Stimulated activated CD4-positive, alpha-beta T cell treated with anti-CD3 and anti-CD28 coated beads, Interleukin-4, amount 100 ng/mL, for 48 hours (primary cell): ENCODE results near the gene TMEM119.
A peak's percentile ranks its signal among the peaks of the same experiment; 100 is the strongest.
"Not testable (repeated sequence)": the region's sequence is repeated elsewhere in the genome, so short reads cannot be mapped to it uniquely, and the experiment has no call there.

ENCODE experiments used
- DNase-seq, 2 donors: peaks; one replicate each; pipeline ENCODE4 v3.0.0-alpha.2; 2020; ENCODE audit warnings: low read depth in 2 of 2

TMEM119 gene

DNA sequence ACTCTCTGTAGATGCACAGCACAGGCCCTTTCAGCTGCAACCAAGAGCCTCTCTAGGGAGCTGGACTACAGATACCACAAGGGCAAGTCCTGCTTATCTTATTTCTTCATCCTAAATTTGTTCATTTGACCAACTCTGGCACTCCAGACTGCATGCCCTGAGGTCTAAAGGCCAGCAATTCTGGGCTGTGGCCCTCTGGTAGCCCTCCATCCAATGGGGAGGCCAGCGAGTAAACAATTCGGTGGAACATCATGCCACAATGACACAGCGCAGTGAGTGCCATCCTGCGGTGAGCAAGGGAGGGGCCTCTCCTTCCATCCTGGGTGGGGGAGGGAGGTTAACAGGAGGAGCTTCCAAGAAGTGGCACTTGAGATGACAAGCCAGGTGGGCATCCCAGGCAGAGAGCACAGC is 36.5 kb upstream of the TMEM119 start:
- peak; percentile 34 to 55 for DNase-seq

DNA sequence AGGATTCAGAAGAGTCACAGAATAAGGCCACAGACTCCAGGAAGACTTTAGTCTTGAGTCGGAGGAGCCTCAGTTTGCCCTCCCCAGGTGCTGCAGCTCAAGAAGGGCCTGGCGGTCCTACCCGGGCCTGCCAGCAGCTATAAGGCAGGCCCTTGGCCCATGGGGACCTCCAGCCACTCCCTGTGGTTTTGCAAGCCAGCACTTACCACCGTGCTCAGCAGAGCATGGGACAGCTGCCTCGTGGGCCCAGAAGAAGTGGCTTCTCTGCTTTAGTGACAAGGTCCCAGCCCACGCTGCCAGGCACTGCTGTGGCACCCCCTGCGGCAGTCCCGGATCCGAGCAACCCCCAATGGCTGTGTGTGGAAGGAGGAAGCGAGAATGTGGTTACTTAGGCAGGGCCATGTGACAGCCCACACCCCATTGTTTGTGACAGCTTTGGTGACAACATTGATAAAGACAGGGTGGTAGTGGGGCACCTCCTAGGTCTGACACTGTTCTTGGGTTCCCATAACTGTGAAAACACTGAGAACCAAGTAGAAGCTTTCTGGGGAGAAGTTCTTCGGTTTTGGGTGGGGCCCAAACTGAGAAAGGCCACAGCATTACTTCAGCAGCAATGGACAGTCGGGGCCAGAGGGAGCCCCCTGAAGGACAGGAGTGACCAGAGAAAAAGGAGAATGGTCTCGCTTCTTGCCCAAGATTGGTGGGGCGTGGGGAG is 35.8 kb upstream of the TMEM119 start, which contains the start of gene SELPLG:
TSS of gene SELPLG (minus strand) at position 361 of the 715 bp plus-strand sequence. CDS start 9,587 bp downstream, outside the sequence.
- DNase-seq, result peak; percentile 68 to 77

DNA sequence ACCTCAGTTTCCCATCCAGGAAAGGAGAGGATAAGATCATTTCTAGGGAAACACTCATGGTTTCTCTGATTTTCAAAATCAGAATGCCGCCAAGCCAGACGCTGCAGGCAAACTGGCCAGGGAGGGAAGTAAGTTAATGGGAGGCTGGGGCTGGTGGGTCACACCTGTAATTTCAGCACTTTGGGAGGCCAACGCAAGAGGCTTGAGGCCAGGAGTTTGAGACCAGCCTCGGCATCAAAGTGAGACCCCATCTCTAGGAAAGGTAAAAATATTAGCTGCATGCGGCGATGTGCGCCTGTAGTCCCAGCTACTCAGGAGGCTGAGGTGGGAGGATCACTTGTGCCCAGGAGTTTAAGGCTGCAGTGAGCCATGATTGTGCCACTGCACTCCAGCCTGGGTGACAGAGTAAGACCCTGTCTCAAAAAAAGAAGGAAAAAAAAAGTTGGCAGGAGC is 35.2 kb upstream of the TMEM119 start:
- no peak for DNase-seq

DNA sequence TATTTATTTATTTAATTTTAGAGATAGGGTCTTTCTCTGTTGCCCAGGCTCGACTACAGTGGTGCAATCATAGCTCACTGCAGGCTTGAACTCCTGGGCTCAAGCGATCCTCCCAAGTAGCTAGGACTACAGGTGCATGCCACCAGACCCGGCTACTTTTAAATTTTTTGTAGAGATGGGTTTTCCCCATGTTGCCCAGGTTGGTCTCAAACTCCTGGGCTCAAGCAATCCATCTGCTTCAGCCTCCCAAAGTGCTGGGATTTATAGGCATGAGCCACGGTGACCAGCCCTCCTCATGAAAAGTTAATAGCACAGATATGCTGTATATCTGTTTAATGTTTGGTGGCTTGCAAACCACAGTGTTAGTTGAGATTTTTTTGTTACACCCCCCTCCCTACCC is 33.4 kb upstream of the TMEM119 start:
- not testable (repeated sequence) for DNase-seq

DNA sequence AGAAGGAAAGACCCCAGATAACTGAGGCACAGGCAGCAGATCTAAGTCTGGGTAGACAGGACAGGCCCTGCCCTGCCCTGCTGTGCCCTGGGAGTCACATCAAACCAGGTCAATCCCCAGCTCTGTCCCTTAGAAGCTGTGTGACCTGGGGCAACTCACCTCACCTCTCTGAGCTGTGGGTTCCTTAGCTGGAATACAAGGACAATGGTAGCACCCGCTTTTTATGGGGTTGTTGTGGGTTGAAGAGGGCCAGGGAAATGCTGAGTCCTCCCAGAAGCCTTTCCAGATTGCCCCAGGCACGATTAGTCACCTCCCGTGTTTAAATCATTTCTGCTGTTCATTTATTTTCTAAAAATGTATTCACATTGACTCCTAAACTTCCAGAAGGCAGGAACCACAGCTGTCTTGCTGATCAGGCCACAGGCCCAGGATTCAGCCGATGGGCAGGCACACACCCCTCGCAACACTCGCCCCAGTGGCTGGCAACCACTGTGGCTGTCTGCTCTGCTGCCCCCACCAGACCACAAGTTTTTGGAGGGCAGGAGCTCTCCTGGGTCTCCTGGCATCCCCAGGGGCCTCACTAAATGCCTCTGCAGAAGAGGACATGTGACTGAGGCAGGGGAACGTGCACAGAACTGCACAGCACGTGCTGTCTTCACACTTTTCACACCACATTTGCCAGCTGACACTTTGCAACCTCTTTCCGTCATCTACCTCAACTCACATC is 32.8 kb upstream of the TMEM119 start:
- no peak for DNase-seq

DNA sequence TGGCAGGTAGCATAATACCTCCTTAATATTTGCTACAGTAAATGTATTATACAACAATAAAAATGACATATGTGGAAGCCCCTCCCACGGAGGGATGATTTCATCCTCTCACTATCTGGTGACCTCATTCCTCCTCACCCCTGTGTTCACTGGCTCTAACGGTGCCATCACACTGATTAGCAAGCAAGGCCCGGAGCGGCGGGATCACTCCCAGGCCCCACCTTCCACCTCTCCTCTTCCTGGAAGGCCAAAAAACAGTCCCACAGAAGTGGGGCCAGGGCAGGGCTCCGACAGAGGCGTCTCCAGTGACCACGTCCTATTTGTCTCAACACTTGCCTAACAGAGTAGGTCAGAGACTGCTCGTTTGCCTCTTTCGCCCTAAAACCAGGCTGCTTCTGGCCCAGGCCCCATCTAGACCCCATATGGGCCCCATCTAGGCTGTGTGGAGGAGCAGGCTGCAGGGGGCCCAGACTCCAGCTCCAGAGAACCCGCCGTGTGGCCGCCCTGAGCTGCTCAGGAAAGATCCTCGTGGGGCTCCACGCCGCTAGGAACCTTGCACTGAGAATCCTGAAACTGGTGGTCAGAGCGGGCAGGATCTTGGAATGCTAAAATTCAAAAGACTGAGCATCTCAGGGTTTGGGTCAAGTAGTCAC is 32.1 kb upstream of the TMEM119 start:
- DNase-seq, result peak; percentile 47 to 52

DNA sequence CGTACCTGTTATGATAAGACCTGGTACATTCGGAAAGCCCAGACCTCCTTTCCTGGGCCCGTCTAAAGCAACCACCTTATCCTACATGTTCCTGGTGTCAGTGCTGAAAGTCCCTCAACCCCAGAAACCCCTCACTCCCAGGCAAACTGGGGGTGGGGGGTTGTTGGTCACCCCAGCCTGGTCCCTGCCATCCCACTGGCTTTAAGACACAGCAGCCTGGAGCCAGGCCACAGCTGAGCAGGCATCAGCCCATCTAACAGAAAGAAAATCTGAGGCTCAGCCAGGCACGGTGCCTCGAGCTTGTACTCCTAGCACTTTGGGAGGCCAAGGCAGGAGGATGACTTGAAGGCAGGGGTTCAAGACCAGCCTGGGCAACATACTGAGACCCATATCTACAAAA is 31.3 kb upstream of the TMEM119 start:
- no peak for DNase-seq

DNA sequence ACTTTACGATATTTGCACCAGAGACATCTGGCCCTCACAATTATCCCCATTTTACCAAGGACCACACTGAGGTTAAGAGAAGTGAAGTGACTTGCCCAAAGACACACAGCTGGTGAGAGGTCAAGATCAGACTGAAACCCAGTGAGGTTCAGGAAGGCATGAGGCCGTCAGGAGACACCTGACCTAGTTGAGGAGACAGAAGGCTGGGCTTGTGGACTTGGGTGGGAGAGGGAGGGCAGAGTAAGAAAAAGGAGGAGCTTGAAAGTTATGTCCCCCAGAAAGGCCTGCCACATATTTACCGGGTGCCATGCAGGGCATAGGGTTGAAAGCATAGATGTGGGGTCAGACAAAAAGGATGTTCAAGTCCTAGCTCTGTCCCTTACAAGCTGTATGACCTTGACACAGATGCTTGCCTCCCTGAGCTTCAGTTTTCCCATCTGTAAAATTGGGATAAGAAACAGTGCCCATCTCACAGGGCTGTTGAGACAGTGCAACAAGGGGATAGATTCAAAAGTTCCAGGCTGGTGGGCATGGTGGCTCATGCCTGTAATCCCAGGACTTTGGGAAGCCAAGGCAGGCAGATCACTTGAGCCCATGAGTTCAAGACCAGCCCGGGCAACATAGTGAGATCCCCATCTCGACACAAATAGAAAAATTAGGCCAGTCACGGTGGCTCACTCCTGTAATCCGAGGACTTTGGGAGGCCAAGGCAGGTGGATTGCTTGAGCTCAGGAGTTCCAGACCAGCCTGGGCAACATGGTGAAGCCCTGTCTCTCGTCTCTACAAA is 29.4 kb upstream of the TMEM119 start:
- DNase-seq, result no peak

DNA sequence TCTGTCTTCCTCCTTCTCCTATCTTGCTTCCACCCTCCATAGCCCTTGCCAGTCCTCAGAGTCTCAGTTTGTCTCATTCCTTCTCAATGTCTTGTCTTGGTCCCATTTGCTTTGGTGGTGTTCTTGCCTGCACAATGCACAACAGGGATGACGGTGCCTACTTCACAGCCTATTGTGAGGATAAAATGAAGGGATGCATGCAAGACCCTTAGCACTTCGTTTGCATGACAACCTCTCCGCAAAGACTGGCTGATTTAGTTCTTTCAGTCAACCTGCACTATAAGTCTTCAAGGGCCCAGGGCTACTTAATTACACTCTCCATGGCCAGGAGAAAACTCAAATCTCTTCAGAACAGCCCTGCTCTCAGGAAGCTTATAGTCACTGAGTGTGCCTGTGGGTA is 27.3 kb upstream of the TMEM119 start:
- DNase-seq, result no peak

DNA sequence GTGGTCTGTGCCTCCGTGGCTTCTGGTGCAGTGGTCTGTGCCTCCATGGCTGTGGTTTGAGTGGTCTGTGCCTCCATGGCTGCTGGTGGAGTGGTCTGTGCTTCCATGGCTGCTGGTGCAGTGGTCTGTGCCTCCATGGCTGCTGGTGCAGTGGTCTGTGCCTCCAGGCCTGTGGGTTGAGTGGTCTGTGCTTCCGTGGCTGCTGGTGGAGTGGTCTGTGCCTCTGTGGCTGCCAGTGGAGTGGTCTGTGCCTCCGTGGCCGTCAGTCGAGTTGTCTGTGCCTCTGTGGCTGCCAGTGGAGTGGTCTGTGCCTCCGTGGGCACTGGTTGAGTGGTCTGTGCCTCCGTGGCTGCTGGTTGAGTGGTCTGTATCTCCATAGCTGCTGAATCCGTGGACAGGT is 25.7 kb upstream of the TMEM119 start:
- DNase-seq, result no peak

DNA sequence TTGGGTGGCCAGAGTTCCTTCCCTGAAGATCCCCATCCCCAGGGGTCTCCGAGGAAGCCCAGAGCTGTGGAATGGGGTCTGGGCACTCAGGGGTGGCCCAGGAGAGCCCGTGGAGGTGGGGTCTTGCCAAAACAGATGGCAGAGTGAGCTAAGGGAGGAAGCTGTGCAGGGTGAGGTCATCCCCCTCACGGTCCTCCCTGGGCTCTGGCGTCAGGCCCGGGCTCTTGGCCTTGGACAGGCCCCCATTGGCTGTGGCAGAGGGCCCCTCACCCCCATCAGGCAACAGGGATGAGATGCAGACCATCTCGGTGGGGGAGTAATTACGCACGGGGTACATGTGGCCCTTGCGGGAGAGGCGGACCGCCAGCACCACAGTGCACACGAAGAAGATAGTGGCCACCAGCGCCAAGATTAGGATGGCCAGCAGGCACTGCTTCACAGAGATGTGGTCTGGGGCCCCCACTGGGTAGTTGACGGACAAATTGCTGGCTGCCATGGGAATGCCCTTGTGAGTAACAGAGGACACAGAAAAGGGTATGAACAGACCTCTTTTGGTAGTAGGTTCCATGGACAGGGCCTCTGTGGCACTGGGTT is 25.1 kb upstream of the TMEM119 start:
- DNase-seq, result no peak

DNA sequence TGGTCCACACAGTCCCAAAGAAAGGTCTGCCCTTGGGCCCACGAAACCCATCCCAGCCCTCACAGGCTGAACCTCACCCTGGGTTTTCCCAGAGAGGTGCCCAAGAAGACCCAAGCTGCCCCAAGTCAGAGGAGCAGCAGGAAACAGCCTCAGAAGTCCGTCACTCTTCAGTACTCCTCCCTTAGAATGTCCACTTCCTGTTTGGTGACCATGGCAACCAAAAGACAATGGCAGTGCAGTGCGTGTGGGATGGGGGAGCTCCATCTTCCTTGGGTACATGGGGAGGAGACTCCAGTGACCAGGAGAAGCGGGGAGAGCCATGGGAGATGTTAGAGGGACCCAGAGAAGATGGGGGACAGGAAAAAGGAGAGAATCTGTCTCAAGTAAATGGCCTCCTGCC is 24.5 kb upstream of the TMEM119 start:
- no peak for DNase-seq

DNA sequence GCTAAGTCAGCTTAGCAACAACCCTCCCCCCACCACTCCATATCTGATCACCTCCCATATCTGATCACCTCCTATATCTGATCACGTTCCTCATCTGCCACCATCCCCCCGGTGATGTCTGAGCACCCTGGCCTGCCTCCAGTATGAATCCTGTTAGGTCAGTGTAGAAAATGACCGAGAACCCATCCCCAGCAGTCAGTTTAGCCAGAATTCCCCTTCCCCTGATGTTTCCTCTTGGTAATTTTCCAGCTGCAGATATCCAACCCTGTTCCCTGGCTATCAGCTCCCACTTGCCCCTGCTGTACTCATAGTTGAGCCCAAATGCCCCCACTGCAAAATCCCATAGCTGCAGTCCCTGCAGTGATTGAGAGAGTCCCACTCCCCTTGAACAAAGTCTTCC is 23.3 kb upstream of the TMEM119 start:
- no peak for DNase-seq

DNA sequence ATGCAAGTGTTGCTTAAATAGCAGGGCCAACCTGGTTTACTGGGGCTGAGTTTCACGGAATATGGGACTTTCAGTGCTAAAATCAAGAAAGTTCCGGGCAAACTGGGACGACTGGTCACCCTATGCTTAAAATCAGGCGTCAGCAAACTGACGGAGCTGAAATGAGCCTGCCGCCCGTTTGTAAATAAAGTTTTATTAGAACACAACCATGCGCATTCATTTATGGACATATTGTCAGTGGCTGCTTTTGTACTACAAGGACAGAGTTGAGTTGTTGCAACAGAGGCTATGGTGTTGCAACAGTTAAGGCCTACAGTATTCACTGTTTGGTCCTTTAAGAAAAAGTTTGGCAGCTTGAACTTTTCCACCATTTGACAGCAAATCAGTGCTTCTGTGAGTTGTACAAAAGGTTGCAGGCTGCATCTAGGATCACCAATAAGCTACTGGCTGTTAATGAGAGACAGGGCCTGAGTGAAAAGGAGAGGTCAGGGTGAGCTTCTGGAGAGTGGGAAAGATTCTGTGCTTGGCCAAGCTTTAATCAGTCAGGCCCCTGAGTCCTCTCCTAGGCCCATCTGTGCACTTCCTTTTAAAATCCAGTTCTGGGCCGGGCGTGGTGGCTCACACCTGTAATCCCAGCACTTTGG is 22.5 kb upstream of the TMEM119 start:
- no peak for DNase-seq

DNA sequence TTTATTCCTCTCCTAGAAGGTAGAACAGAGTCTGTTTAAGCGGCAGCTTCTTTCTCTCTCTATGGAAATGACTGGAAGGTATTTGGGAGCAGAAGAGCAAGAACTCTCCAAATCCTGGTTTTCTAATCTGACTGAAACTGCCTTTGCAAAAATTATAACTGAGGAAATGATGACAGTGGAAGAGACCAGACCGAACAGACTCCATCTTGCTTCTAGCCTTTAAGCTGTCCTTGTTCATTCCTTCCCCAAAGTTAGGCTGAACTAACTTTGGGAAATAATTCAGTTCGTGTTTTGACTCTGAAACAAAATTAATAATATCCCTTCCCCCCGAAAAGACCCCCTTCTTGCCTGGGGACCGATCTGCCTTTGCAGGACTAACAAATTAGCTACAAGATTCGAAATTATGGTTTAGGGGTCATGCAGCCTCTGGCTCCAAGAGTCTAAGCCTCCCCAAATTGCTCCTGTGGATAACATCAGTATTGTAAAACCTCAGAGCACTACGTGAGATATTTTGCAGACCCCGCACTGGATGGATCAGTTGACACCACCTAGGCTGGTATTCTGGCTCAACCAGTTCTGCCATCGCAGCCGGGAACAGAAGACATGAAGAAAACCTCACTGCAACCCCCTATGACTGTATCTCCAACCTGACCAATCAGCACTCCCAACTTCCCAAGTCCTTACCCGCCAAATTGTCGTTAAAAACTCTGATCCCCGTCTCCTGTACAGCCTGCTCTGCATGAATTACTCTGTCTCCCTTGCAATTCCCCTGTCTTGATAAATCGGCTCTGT is 21.7 kb upstream of the TMEM119 start:
- no peak for DNase-seq

DNA sequence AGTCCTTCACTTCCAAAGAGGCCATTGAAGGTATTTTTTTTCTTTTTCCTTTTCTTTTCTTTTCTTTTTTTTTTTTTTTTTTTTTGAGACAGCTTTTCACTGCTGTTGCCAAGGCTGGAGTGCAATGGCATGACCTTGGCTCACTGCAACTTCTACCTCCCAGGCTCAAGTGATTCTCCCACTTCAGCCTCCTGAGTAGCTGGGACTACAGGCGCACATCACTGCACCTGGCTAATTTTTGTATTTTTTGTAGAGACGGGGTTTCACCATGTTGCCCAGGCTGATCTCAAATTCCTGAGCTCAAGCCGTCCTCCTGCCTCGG is 21.0 kb upstream of the TMEM119 start:
- DNase-seq, result not testable (repeated sequence)

DNA sequence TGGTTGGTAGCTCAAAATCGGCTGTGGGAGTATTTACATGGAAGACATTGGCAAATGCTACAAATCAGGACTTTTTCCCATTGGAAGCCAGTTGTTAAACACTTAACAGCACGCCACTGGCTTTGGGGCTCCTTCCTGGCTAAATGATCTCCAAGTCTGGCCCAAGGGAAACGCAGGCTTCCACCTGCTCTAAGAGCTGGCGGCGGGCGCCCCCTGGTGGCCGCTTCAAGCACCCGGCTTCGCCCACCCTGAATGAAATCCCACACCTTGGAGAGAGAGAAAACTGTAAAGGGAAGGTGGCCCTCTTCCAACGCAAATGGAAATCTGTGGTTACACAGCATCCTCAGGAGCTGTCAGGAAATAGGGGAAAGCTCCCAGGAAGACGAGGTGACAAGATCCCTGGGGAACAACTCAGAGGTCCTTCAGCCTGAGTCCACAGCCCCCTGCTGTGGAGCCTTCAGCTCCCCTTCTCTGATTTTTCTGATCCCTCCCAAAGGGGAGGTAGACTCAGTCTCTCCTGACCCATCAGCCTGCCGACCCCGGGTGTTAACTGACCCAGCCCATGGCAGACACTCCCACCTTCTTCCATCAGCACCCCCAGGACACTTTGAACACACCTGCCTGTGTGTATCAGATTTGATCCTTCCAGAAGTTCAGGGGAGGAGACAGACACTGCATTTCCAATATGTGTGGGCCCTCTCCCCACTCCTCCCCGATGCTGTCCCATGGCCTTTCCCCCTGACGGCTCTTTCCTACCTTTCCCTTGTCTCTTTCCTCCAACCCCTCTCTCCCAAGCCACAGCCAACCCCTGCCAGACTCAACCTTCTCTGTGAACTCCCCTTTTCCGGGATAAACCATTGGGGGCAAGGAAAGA is 20.4 kb upstream of the TMEM119 start:
- DNase-seq, result peak; percentile 74 to 79

DNA sequence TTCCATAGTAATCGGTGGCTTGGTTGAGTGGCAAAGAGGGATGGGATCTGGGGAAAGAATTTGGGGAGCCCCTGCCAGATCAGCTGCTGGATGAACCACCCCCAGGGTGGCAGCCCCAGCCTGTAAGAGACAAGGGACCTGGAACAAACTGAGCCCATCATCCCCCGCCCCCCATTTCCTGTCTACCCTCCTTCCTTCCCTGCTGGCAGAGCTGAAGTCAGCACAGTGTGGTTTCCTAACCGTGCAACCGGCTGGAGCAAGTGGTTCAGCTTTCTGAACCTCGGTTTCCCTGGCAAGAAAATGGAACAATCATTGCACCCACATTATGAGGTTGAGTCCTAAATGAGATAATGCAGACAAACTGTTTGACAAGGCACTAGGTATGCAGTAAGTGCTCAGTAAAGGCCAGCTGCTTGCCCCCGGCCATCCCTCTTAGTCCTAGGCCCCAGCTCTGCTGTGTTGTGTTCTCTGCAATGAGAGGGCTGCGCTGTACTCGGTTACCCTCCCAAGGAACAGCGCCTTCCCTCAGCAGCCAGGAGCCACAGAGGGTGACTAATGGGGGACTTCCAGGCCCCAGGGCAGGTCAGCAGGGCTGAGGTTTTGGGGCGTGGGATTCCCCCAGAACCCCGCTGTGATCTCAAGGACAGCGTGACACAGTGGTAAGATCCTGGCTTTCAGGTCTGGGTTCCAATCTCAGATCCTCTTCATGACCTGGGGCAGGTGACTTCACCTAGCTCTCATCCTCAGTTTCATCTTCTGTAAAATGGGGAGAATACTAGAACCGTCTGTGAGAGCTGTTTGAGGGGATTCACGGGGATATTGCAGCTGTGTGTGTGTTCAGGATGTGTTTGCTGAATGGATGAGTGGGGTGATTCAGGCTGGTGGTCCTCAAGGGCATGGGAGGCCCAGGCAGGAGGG is 19.3 kb upstream of the TMEM119 start:
- DNase-seq, result peak; percentile 54 to 84
